Muscle of leg (tissue), 11 donors: ENCODE measurements around the gene KDM4C. TPM values are rescaled to one million over a fixed set of nuclear protein-coding genes. Genes with fewer than 3 reads are reported as not detected.
"Not testable (repeated sequence)": the region's sequence is repeated elsewhere in the genome, so short reads cannot be mapped to it uniquely, and the experiment has no call there.

ENCODE experiments used
- DNase-seq: peaks from one replicate; pipeline ENCODE4 v3.0.0; 2013
- H3K27ac ChIP-seq: one replicate; pipeline ENCODE4 v1.5.1; 2013; ENCODE audit warnings: mild to moderate bottlenecking, low read length, control low read depth
- H3K27me3 ChIP-seq: one replicate; pipeline ENCODE4 v1.6.1; 2013; ENCODE audit warnings: low read length; ENCODE audit not compliant: control insufficient read depth, insufficient read depth
- H3K36me3 ChIP-seq: one replicate; pipeline ENCODE4 v1.6.1; 2013; ENCODE audit warnings: low read length; ENCODE audit not compliant: control insufficient read depth, insufficient read depth
- H3K4me1 ChIP-seq: one replicate; pipeline ENCODE4 v1.6.1; 2013; ENCODE audit warnings: low read length; ENCODE audit not compliant: control insufficient read depth, insufficient read depth
- H3K4me3 ChIP-seq: one replicate; pipeline ENCODE4 v1.5.1; 2013; ENCODE audit warnings: low read length, control low read depth
- H3K9me3 ChIP-seq: replicated peaks from 2 replicates; pipeline ENCODE4 v1.6.1; 2013; ENCODE audit warnings: low read depth, low read length; ENCODE audit not compliant: control insufficient read depth
- WGBS: methylation state at CpG from one replicate; pipeline ENCODE4 v1.1.5; 2013; ENCODE audit warnings: missing lambda C conversion rate; ENCODE audit not compliant: insufficient coverage; 5-methylcytosine and 5-hydroxymethylcytosine counted together
- polyA plus RNA-seq, 8 donors: library from polyadenylated mRNA; unstranded; fragments of 120-200 nt; gene quantifications; one replicate each; pipeline versions ENCODE4 v1.2.1 to v1.2.3, GENCODE V29; 2013; ENCODE audit warnings: inconsistent platforms in 1 of 8, low replicate concordance in 1 of 8; ENCODE audit not compliant: insufficient read length in 8 of 8, insufficient read depth in 1 of 8
- total RNA-seq: library from RNA; stranded (reverse); fragments of 120-200 nt; gene quantifications from one replicate; pipeline ENCODE4 v1.2.4, GENCODE V29; 2013

The KDM4C gene
- total and polyA plus RNA-seq, 9 donors, result 10.1 to 19.0 (median 11.2) TPM

- WGBS, result 89% methylated on average over 3 of the region's 4 CpGs
Measured at GRCh38 chr9:6761306-6761705, 3.5 kb downstream of the KDM4C start.

GRCh38 chr9:6763244-6763643 lies 5.5 kb downstream of the KDM4C start:
- Histone ChIP-seq H3K27me3 (no peaks in the 10 kb centered on the region), H3K4me1 (peaks cover 5% of the 10 kb centered on the region), H3K36me3 (no peaks in the 10 kb centered on the region), H3K9me3 (peaks cover 2% of the 10 kb centered on the region), H3K27ac (no peak overlapping the region), H3K4me3 (no peak overlapping the region)
- DNase-seq, result no peak

More at GRCh38 chr9:6761306-6761705, 3.5 kb downstream of the KDM4C start:
- DNase-seq, result no peak
- Histone ChIP-seq H3K4me3 (no peak overlapping the region), H3K27ac (no peak overlapping the region), H3K9me3 (peaks cover 2% of the 10 kb centered on the region), H3K27me3 (no peaks in the 10 kb centered on the region), H3K4me1 (peaks cover 11% of the 10 kb centered on the region), H3K36me3 (no peaks in the 10 kb centered on the region)

DNA sequence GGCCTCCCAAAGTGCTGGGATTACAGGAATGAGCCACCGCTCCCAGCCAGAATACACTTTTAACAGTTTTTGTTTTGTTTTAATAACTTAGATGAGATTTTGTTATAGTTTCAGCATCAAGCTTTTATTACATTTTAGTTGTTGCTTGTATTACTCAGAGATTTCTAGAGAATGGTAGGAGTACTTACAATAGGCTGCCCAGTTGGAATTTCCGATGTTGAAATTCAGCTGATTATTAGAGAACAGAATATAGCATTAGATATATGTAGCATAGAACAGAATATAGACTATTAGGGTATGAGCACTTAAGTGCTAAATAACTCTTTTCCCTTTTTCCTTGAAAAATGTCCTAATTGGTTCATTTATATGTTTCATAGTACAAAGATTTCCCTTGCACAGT lies 6.2 kb downstream of the KDM4C start:
- H3K27ac ChIP-seq, result no peak overlapping the region
- DNase-seq, result no peak
- H3K9me3 ChIP-seq, result peaks cover 2% of the 10 kb centered on the region
- peaks cover 5% of the 10 kb centered on the region for H3K4me1 ChIP-seq
- H3K27me3 ChIP-seq, result no peaks in the 10 kb centered on the region
- WGBS, result no CpG with 5 or more reads among the region's 2 CpGs
- H3K36me3 ChIP-seq, result no peaks in the 10 kb centered on the region
- H3K4me3 ChIP-seq, result no peak overlapping the region

DNA sequence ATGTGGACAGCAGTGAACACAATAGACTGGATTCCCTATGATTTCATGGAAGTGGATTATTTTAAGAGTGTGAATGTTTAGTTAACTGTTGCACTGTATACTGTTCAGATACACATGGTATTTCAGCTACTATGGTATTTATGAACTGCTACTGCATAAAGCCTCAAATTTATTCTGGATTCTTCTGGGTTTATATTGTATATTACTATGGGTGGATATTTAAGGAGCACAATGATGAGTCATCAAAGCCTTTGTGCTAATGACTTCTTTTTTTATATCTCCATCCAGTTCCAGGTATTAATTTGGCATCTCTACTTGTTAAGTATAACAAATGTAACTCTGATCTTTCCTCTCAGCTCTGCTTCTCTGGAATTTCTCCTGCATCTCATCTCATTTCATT lies 6.8 kb downstream of the KDM4C start:
- H3K27ac ChIP-seq, result no peak overlapping the region
- H3K36me3 ChIP-seq, result no peaks in the 10 kb centered on the region
- H3K9me3 ChIP-seq, result peaks cover 2% of the 10 kb centered on the region
- DNase-seq, result no peak
- H3K4me1 ChIP-seq, result peaks cover 2% of the 10 kb centered on the region
- H3K27me3 ChIP-seq, result no peaks in the 10 kb centered on the region
- no peak overlapping the region for H3K4me3 ChIP-seq

GRCh38 chr9:6764950-6765349 lies 7.2 kb downstream of the KDM4C start:
- no peak overlapping the region for H3K4me3 ChIP-seq
- DNase-seq, result no peak
- H3K4me1 ChIP-seq, result no peaks in the 10 kb centered on the region
- no peaks in the 10 kb centered on the region for H3K36me3 ChIP-seq
- no peak overlapping the region for H3K27ac ChIP-seq
- H3K27me3 ChIP-seq, result no peaks in the 10 kb centered on the region
- H3K9me3 ChIP-seq, result peaks cover 2% of the 10 kb centered on the region
- 100% methylated on average over 1 of the region's 1 CpG for WGBS

GRCh38 chr9:6765396-6765795 lies 7.6 kb downstream of the KDM4C start:
- H3K27me3 ChIP-seq, result no peaks in the 10 kb centered on the region
- no CpG with 5 or more reads among the region's 3 CpGs for WGBS
- H3K4me3 ChIP-seq, result no peak overlapping the region
- DNase-seq, result no peak
- H3K36me3 ChIP-seq, result no peaks in the 10 kb centered on the region
- H3K4me1 ChIP-seq, result no peaks in the 10 kb centered on the region
- peaks cover 2% of the 10 kb centered on the region for H3K9me3 ChIP-seq
- no peak overlapping the region for H3K27ac ChIP-seq

GRCh38 chr9:6766606-6767005 lies 8.8 kb downstream of the KDM4C start:
- WGBS, result 80% methylated on average over 1 of the region's 3 CpGs
- Histone ChIP-seq H3K4me3 (no peak overlapping the region), H3K36me3 (no peaks in the 10 kb centered on the region), H3K27me3 (no peaks in the 10 kb centered on the region), H3K9me3 (peaks cover 2% of the 10 kb centered on the region), H3K27ac (no peak overlapping the region), H3K4me1 (no peaks in the 10 kb centered on the region)
- DNase-seq, result no peak

GRCh38 chr9:6768587-6768986 lies 10.8 kb downstream of the KDM4C start:
- H3K27ac ChIP-seq, H3K4me1 ChIP-seq, H3K27me3 ChIP-seq, DNase-seq, H3K36me3 ChIP-seq, H3K9me3 ChIP-seq, H3K4me3 ChIP-seq: not testable (repeated sequence)
- WGBS, result 83% methylated on average over 1 of the region's 4 CpGs

DNA sequence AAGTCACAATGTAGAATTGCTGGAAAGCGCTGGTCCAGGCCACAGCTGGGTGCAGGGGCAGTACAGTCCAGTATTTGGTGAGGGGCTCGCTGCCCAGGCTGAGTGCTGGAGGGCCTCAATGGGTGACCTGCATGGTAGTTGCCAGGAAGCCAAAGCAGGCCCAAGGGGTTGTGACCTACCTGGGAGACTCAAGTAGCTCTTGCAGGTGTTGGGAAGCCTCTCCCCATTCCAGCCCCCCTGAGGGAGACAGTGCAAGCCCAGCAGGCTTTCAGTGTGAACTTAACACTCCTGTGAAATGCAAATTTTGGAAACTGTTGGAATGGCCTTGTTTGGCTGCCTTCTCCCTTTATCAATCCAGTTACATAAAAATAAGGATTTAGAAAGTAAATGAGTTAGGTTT lies 13.9 kb downstream of the KDM4C start:
- Histone ChIP-seq H3K27me3 (no peaks in the 10 kb centered on the region), H3K9me3 (no peaks in the 10 kb centered on the region), H3K4me1 (no peaks in the 10 kb centered on the region), H3K27ac (no peak overlapping the region), H3K36me3 (no peaks in the 10 kb centered on the region), H3K4me3 (no peak overlapping the region)
- no peak for DNase-seq
- WGBS, result 80% methylated on average over 2 of the region's 2 CpGs

DNA sequence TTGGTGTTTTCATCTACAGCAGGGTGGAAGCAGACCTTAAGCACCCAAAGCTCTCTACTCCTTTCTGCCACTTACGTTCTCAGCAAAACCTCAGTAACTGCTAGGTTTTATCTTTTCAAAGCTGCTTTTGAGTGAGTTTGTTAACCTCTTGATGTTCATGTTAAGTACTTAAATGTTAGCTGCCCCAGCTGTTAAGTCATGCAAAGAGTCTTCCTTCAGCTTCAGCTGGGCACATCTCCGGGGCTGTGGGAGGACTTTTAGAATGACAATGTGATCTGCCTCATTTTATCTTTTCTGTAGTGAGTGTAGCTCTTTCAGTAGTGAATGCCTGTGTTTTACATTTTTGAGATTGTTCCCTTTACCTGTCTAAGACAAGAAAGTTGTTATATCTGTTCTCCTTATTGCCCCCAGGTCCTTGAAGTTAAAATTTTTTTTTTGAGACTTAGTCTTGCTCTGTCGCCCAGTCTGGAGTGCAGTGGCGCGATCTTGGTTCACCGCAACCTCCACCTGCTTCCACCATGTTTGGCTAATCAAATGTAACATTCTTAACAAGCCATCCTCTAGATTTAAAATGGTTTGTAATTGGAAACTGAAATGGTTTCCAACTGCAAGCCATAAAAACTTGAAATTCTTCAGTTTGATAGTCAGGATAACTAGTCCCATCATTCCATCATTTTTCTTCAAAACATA lies 19.6 kb downstream of the KDM4C start:
- Histone ChIP-seq H3K4me3 (no peak overlapping the region), H3K9me3 (no peaks in the 10 kb centered on the region), H3K27me3 (no peaks in the 10 kb centered on the region), H3K4me1 (no peaks in the 10 kb centered on the region), H3K36me3 (no peaks in the 10 kb centered on the region), H3K27ac (no peak overlapping the region)
- WGBS, result 20% methylated on average over 1 of the region's 6 CpGs
- no peak for DNase-seq
